Measurements from ENCODE around the gene LSM2. TPM values are rescaled to one million over a fixed set of nuclear protein-coding genes. Genes with fewer than 3 reads are reported as not detected.
A peak's percentile ranks its signal among the peaks of the same experiment; 100 is the strongest.

The LSM2 gene
- polyA plus RNA-seq, 1 donor from 2014 or later: 68.5 TPM

GRCh38 chr6:31815025-31815838, 8.5 kb upstream of the LSM2 start, which contains the start of the genes HSPA1A and HSPA1L:
Gene HSPA1A (plus strand): TSS chr6:31815543. CDS start chr6:31815757, 214 bp downstream.
Gene HSPA1L (minus strand): TSS chr6:31815283. CDS start chr6:31811972, 3,311 bp downstream.
- peak within 1 kb of the TSS; percentile 25 for H2AFZ ChIP-seq (ENCODE audit: low read depth, low read length)
- peak within 1 kb of the TSS; percentile 59 for H3K9ac ChIP-seq (ENCODE audit: low read length)
- no peaks in the 10 kb centered on the region for H3F3A ChIP-seq (ENCODE audit: insufficient read depth, low read length, poor library complexity, severe bottlenecking)
- H3K79me2 ChIP-seq (replicated peaks; ENCODE audit: insufficient read depth, low read length): no peaks in the 10 kb centered on the region
- TF ChIP-seq TAF1 (IDR thresholded peaks at IDR 0.05; ENCODE audit: low read depth) (no peak), POLR2AphosphoS5 (IDR thresholded peaks at IDR 0.05) (peak; percentile 87), REST (IDR thresholded peaks at IDR 0.05; ENCODE audit: borderline replicate concordance) (peak; percentile 20)
- H3K27ac ChIP-seq (ENCODE audit: low read length): peak within 1 kb of the TSS; percentile 62
- no peaks in the 10 kb centered on the region for H4K20me1 ChIP-seq (ENCODE audit: insufficient read depth)
- H3K27me3 ChIP-seq (ENCODE audit: insufficient read depth, low read depth, low read length): no peaks in the 10 kb centered on the region
- H3K9me2 ChIP-seq (ENCODE audit: insufficient read depth, low read length): no peaks in the 10 kb centered on the region
- H3K36me3 ChIP-seq (ENCODE audit: insufficient read depth, low read length): no peaks in the 10 kb centered on the region
- H3K4me2 ChIP-seq (ENCODE audit: low read length): no peak within 1 kb of the TSS
- H3K9me3 ChIP-seq (ENCODE audit: low read length): no peaks in the 10 kb centered on the region
- H3K4me3 ChIP-seq (ENCODE audit: low read length): peak within 1 kb of the TSS; percentile 66

- H3K4me3 ChIP-seq (ENCODE audit: low read length): peak overlapping the region; percentile 66
- no peaks in the 10 kb centered on the region for H3K9me3 ChIP-seq (ENCODE audit: low read length)
- H3K9ac ChIP-seq (ENCODE audit: low read length): peak overlapping the region; percentile 54
- H3K79me2 ChIP-seq (replicated peaks; ENCODE audit: insufficient read depth, low read length): no peaks in the 10 kb centered on the region
- H3K27me3 ChIP-seq (ENCODE audit: insufficient read depth, low read depth, low read length): no peaks in the 10 kb centered on the region
- no peaks in the 10 kb centered on the region for H3K9me2 ChIP-seq (ENCODE audit: insufficient read depth, low read length)
- H3F3A ChIP-seq (ENCODE audit: insufficient read depth, low read length, poor library complexity, severe bottlenecking): no peaks in the 10 kb centered on the region
- TF ChIP-seq EZH2 (IDR thresholded peaks at IDR 0.05; ENCODE audit: borderline replicate concordance, insufficient read depth, low read length, poor library complexity, severe bottlenecking) (no peak), MXI1 (conservative IDR thresholded peaks at IDR 0.05; ENCODE audit: poor library complexity, severe bottlenecking) (no peak), TAF1 (IDR thresholded peaks at IDR 0.05; ENCODE audit: low read depth) (no peak), POLR2AphosphoS5 (IDR thresholded peaks at IDR 0.05) (no peak), EP300 (conservative IDR thresholded peaks at IDR 0.05; ENCODE audit: poor library complexity, severe bottlenecking) (no peak), REST (IDR thresholded peaks at IDR 0.05; ENCODE audit: borderline replicate concordance) (no peak), RAD21 (conservative IDR thresholded peaks at IDR 0.05) (no peak), CTCF (IDR thresholded peaks at IDR 0.05; ENCODE audit: poor library complexity, severe bottlenecking) (no peak)
- no peaks in the 10 kb centered on the region for H3K36me3 ChIP-seq (ENCODE audit: insufficient read depth, low read length)
- peak overlapping the region; percentile 25 for H2AFZ ChIP-seq (ENCODE audit: low read depth, low read length)
- H3K4me2 ChIP-seq (ENCODE audit: low read length): no peak overlapping the region
- H4K20me1 ChIP-seq (ENCODE audit: insufficient read depth): no peaks in the 10 kb centered on the region
- peak overlapping the region; percentile 58 for H3K27ac ChIP-seq (ENCODE audit: low read length)
Observed at GRCh38 chr6:31814677-31815024, 7.9 kb upstream of the LSM2 start.
